Measurements from ENCODE around the gene PI4K2A.
"Not testable (repeated sequence)": the region's sequence is repeated elsewhere in the genome, so short reads cannot be mapped to it uniquely, and the experiment has no call there.

Gene PI4K2A

DNA sequence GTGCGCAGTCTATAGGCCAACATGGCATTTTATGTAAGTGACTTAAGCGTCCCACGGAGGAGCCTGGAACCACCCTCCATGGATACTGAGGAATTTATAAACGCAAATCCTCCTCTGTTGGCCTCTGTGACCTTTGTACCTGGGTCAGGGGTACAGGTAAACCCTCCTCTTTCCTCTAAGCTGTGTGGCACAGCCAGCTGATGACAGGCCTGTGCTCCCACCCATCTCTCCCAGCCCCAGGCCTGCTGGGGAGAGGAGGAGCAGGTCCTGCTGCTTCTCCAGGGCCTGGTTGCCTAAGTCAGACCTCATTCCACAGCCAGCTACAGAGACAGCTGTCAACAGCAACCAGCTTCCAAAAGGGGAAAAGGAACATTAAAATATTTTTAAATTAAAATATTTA is 41.6 kb downstream of the PI4K2A start:
- H3K9ac ChIP-seq (ENCODE audit: low read depth, low read length) = no peak overlapping the region
- H3K4me2 ChIP-seq (ENCODE audit: low read length) = no peak overlapping the region
- peaks cover 30% of the 10 kb centered on the region for H3K4me1 ChIP-seq (ENCODE audit: control insufficient read depth, insufficient read depth, low read length)
- no peak overlapping the region for H3K4me3 ChIP-seq (ENCODE audit: low read length)
- H3K36me3 ChIP-seq (ENCODE audit: insufficient read depth, low read length) = peaks cover 19% of the 10 kb centered on the region
- H3K27me3 ChIP-seq (ENCODE audit: control insufficient read depth, insufficient read depth, low read length) = no peaks in the 10 kb centered on the region
- no peaks in the 10 kb centered on the region for H3K9me3 ChIP-seq (replicated peaks; ENCODE audit: low read length)

DNA sequence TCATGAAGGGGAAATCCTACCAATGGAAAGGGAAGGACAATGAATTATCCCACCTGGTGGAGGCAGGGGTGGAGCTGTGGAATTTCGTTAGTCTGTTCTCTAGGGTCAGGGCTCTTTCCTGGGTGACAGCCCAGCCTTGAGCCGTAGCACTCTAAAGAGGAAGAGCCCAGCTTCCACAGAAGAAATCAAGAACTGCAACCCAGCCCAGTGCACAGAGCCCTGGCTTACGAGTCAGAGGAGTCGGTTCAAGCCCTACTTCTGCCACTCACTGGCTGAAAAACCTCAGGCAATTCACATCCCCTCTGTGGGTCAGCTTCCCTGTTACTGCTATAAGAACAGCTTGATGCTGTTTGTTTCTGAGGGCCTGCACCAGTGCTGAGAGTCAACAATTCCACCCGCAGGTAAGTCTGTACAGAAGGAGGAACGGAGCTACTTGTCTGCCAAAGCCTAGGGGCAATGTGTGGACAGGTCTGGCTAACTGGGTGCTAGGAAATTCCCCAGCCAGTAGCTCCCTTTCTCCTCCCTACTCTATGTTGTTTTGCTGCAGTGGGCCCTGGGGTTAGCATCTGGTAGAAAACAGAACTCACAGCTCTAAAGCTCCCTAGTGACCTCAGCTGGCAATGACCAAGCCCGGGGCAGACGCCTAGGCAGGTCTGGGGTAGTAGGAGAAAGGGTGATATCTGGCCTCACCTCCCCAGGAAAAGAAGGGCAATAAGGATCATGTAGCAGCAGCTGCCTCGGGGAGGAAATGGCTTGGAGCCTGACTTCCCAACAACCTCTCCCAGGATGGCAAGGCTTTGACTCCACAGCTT is 43.3 kb downstream of the PI4K2A start:
- peak overlapping the region; percentile 94 for H3K4me2 ChIP-seq (ENCODE audit: low read length)
- H3K4me3 ChIP-seq (ENCODE audit: low read length) = peak overlapping the region; percentile 52
- H3K4me1 ChIP-seq (ENCODE audit: control insufficient read depth, insufficient read depth, low read length) = peaks cover 44% of the 10 kb centered on the region
- H3K27me3 ChIP-seq (ENCODE audit: control insufficient read depth, insufficient read depth, low read length) = no peaks in the 10 kb centered on the region
- peak overlapping the region; percentile 96 for H3K9ac ChIP-seq (ENCODE audit: low read depth, low read length)
- peaks cover 5% of the 10 kb centered on the region for H3K36me3 ChIP-seq (ENCODE audit: insufficient read depth, low read length)
- H3K9me3 ChIP-seq (replicated peaks; ENCODE audit: low read length) = no peaks in the 10 kb centered on the region

DNA sequence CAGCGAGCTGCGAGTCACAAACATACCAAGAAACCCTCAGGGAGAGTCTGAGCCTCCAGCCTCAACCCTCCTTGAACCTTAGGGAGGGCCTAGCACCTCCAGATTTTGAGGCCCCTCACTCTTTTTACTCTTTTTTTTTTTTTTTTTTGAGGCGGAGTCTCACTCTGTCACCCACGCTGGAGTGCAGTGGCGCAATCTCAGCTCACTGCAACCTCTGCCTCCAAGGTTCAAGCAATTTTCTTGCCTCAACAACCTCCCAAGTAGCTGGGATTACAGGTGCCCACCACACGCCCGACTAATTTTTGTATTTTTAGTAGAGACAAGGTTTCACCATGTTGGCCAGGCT is 43.9 kb downstream of the PI4K2A start:
- H3K27me3 ChIP-seq (ENCODE audit: control insufficient read depth, insufficient read depth, low read length); H3K9me3 ChIP-seq (replicated peaks; ENCODE audit: low read length); H3K36me3 ChIP-seq (ENCODE audit: insufficient read depth, low read length): not testable (repeated sequence)
- Histone ChIP-seq H3K9ac (ENCODE audit: low read depth, low read length) (peak overlapping the region; percentile 96), H3K4me3 (ENCODE audit: low read length) (peak overlapping the region; percentile 92), H3K4me1 (ENCODE audit: control insufficient read depth, insufficient read depth, low read length) (peaks cover 50% of the 10 kb centered on the region), H3K4me2 (ENCODE audit: low read length) (peak overlapping the region; percentile 94)

DNA sequence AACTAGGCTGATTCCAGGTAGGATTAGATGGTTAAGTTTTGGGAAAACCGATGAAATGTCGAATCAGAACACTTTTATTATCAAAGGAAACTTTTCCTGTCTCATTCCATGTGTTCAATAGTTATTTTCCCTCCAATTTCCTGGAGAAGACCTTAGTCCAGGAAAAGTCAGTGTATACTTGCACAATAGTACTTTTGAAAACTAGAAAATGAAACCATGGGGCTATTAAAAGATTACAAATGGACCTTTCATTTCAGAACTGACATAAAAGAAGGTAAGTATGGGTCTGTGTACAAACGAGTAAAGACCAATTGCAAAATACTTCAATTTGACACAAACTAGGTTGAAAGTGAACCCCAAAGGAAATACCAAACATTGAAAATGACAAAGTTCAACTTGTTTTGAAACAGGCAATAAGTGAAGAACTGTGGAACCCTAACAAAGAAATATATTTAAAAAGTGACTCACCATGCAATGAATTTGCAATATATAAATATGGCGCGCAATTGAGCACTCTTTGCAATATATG is 44.5 kb downstream of the PI4K2A start:
- Histone ChIP-seq H3K27me3 (ENCODE audit: control insufficient read depth, insufficient read depth, low read length) (no peaks in the 10 kb centered on the region), H3K4me2 (ENCODE audit: low read length) (peak overlapping the region; percentile 94), H3K36me3 (ENCODE audit: insufficient read depth, low read length) (no peaks in the 10 kb centered on the region), H3K4me3 (ENCODE audit: low read length) (peak overlapping the region; percentile 92), H3K9ac (ENCODE audit: low read depth, low read length) (peak overlapping the region; percentile 96), H3K4me1 (ENCODE audit: control insufficient read depth, insufficient read depth, low read length) (peaks cover 55% of the 10 kb centered on the region), H3K9me3 (replicated peaks; ENCODE audit: low read length) (no peaks in the 10 kb centered on the region)

DNA sequence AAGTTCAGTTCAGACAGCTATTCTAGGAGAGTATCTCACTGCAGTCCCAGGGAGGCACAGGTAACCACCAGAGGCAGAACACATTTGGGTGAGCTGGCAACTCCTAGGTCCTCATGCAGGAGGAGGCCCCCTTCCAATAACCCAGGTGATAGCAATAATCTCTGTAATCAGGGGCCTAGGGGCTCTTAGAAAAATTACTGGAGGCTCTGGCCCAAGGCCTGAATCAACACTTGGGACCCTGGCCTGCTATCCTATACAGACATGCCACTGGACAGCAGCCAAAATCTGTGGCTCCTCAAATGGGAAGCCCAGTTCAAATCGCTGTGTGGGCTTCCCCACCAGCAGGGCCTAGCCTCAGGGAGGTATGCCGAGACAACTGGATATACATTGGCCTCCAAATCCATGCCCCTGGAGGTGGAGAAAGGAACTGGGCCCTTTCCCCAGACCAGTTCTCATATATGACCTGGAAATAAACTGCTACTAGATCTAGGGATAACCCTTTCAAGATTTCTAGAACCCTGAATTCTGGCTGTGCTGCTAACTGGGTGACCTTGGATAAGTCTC is 45.0 kb downstream of the PI4K2A start:
- H3K4me2 ChIP-seq (ENCODE audit: low read length) = peak overlapping the region; percentile 94
- no peaks in the 10 kb centered on the region for H3K9me3 ChIP-seq (replicated peaks; ENCODE audit: low read length)
- H3K9ac ChIP-seq (ENCODE audit: low read depth, low read length) = peak overlapping the region; percentile 96
- H3K4me3 ChIP-seq (ENCODE audit: low read length) = peak overlapping the region; percentile 92
- H3K27me3 ChIP-seq (ENCODE audit: control insufficient read depth, insufficient read depth, low read length) = no peaks in the 10 kb centered on the region
- H3K36me3 ChIP-seq (ENCODE audit: insufficient read depth, low read length) = no peaks in the 10 kb centered on the region
- H3K4me1 ChIP-seq (ENCODE audit: control insufficient read depth, insufficient read depth, low read length) = peaks cover 60% of the 10 kb centered on the region

DNA sequence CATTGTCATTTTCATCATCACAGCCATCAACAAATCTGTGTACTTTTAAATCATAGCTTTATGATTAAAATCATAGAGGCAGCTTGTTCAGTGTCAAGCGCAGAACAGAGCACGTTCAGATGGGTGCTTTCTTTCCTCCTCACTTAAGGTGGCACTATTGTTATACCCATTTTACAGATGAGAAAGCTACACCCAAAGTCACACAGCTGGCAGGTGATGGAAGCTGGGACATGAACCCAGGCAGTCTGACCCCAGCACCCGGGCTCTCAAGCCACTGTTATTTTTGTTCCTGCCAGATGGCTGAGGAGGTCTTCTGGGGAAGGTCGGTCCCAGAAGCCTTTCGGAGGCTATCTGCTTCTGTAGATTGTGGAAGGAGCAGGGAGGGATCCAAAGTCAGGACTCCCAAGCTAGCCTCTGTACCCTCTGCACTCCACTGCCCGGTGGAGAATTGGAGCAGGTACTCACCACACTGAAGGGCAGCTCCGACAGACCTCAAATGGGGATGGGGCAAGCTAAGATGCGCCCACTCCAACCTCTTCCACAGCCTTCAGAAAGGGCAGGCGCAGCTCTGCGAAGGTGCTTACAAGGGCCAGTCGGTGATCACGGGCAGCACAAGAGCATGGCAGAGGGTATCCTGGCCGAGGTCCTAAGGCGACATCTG is 46.0 kb downstream of the PI4K2A start:
- H3K4me1 ChIP-seq (ENCODE audit: control insufficient read depth, insufficient read depth, low read length) = peaks cover 61% of the 10 kb centered on the region
- H3K9ac ChIP-seq (ENCODE audit: low read depth, low read length) = peak overlapping the region; percentile 96
- H3K4me3 ChIP-seq (ENCODE audit: low read length) = peak overlapping the region; percentile 92
- H3K36me3 ChIP-seq (ENCODE audit: insufficient read depth, low read length) = no peaks in the 10 kb centered on the region
- H3K4me2 ChIP-seq (ENCODE audit: low read length) = peak overlapping the region; percentile 94
- H3K9me3 ChIP-seq (replicated peaks; ENCODE audit: low read length) = no peaks in the 10 kb centered on the region
- no peaks in the 10 kb centered on the region for H3K27me3 ChIP-seq (ENCODE audit: control insufficient read depth, insufficient read depth, low read length)

DNA sequence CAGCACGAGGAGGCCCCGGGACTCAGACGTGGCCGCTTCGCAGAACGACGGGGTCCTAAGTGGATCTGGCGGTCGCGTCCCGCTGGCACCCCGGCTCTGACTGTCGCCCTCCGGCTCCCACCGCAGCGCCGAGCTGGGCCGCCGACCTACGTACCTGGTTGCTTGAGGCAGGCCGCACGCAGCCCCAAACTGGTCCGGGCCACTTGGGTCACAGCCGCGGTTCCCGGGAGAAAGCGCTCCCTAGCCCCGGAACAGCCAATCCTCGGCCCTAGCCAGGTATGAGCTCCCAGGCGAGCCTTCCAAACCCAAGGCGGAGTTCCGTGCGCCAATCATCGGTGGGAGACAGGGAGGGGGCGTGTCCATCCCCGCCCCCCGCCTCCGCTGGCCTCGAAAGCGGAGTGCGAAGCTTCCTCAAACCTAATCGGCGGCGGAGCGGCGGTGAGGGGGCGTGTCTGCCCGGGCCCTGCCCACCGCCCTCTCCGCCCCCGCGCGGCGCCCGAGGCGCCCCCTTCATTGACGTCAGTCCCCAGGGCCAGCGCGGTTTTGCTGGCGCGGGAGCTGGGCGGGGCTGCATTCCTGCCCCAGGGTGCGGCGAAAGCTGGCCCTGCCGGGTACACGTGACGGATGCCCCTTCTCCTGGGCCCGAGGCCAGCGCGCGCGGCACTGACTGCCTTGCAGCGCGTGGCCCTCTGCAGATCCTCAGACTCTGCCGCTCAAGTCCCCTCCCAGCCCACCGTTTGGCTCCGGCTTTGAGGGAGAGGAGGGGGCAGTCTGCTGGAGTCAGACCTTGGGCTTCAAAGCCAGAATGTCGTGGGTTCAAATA is 46.7 kb downstream of the PI4K2A start, which contains the start of gene AVPI1:
TSS of gene AVPI1 (minus strand) at position 280 of the 823 bp plus-strand sequence. CDS start 7,336 bp downstream, outside the sequence.
- peak within 1 kb of the TSS; percentile 94 for H3K4me2 ChIP-seq (ENCODE audit: low read length)
- H3K36me3 ChIP-seq (ENCODE audit: insufficient read depth, low read length) = no peaks in the 10 kb centered on the region
- peak within 1 kb of the TSS; percentile 96 for H3K9ac ChIP-seq (ENCODE audit: low read depth, low read length)
- H3K4me1 ChIP-seq (ENCODE audit: control insufficient read depth, insufficient read depth, low read length) = peaks cover 61% of the 10 kb centered on the region
- no peaks in the 10 kb centered on the region for H3K9me3 ChIP-seq (replicated peaks; ENCODE audit: low read length)
- peak within 1 kb of the TSS; percentile 92 for H3K4me3 ChIP-seq (ENCODE audit: low read length)
- no peaks in the 10 kb centered on the region for H3K27me3 ChIP-seq (ENCODE audit: control insufficient read depth, insufficient read depth, low read length)

DNA sequence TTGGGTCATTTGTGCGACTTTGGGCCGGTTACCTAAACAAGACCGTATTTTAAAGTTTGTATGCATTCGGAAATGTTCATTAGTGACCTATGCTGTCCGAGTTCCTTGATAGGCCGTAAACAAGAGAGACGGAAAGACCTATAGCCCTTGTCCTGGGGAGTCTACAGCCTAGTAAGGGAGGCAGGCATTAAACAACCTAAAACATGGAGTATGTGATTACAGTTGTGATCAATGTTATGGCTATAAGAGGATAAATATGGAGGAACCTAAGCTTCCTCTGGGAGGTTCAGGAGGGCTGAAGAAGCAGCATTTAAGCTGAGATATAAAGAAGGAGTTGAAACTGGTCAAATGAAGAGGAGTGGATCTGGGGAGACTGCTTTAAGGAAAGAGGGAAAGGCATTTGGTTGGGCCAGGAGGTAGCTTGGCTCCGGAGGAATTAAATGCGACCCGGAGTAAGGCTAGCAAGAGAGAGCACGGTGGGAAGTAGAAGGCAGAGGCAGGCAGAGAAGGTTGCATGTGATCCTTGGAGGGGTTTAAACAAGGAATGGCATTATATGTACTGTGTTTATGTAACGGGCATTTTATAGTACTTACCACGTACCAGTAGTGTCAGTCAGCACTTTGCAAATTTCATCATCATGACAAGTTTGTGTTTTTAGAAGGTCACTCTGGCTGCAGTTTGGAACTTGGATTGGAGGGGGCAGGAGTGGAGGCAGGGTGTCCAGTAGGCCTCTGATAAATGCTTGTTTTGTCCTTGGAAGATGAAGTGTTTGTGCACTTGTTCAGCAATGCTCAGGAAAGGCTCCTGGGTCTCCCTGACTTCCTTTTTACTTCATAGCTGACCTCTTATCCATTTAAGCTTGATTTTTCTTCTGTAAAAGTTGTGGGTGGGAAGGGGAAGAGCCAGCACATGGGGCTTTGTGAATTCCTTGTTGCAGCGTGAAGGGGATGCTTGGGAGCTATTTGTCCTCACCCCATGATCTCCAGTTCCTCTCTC is 47.6 kb downstream of the PI4K2A start:
- peak overlapping the region; percentile 69 for H3K4me2 ChIP-seq (ENCODE audit: low read length)
- no peaks in the 10 kb centered on the region for H3K27me3 ChIP-seq (ENCODE audit: control insufficient read depth, insufficient read depth, low read length)
- peak overlapping the region; percentile 81 for H3K9ac ChIP-seq (ENCODE audit: low read depth, low read length)
- no peaks in the 10 kb centered on the region for H3K9me3 ChIP-seq (replicated peaks; ENCODE audit: low read length)
- H3K4me1 ChIP-seq (ENCODE audit: control insufficient read depth, insufficient read depth, low read length) = peaks cover 61% of the 10 kb centered on the region
- H3K36me3 ChIP-seq (ENCODE audit: insufficient read depth, low read length) = no peaks in the 10 kb centered on the region
- peak overlapping the region; percentile 92 for H3K4me3 ChIP-seq (ENCODE audit: low read length)

DNA sequence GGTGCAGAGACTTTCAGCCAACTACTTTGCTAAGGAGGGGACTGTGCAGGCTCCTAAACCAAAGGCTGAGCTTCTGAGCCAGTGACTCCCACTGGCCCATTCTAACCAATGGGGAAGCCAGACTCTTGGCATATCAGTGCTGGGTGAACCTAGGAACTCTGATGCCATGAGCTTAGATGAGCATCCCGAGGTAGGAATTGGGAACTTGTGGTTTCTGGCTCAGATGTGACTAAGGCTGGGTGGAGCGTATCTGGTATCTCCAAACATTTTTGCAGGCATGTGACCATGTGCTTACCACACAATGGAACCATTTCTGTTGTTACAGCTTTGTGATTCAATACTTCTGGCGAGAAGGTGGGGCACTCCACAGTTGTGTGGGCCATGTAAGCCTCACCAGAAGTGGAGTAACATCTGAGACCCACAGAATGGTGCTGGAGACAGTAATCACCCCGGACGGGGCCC is 49.1 kb downstream of the PI4K2A start:
- H3K9me3 ChIP-seq (replicated peaks; ENCODE audit: low read length) = no peaks in the 10 kb centered on the region
- peak overlapping the region; percentile 29 for H3K4me2 ChIP-seq (ENCODE audit: low read length)
- peak overlapping the region; percentile 81 for H3K9ac ChIP-seq (ENCODE audit: low read depth, low read length)
- no peaks in the 10 kb centered on the region for H3K36me3 ChIP-seq (ENCODE audit: insufficient read depth, low read length)
- H3K4me1 ChIP-seq (ENCODE audit: control insufficient read depth, insufficient read depth, low read length) = peaks cover 48% of the 10 kb centered on the region
- H3K4me3 ChIP-seq (ENCODE audit: low read length) = no peak overlapping the region
- no peaks in the 10 kb centered on the region for H3K27me3 ChIP-seq (ENCODE audit: control insufficient read depth, insufficient read depth, low read length)

DNA sequence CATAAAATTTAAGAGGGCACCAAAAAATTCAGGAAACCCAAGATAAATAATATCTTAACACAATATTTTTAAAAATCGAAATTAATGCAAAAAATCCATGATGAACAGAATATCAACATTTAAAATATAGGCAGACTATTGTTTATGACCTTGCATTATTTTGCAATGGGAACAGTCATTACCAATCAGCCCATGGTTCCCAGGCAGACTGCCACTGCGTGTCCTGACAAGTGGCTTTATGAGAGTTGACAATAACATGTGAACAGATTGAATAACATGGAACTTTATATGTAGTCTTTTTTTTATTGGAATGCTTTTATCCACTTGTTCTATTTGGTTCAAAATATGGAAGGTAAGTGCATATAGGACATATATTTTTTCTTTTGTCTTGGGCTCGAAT is 49.7 kb downstream of the PI4K2A start:
- H3K27me3 ChIP-seq (ENCODE audit: control insufficient read depth, insufficient read depth, low read length) = no peaks in the 10 kb centered on the region
- peaks cover 43% of the 10 kb centered on the region for H3K4me1 ChIP-seq (ENCODE audit: control insufficient read depth, insufficient read depth, low read length)
- no peaks in the 10 kb centered on the region for H3K9me3 ChIP-seq (replicated peaks; ENCODE audit: low read length)
- H3K4me2 ChIP-seq (ENCODE audit: low read length) = peak overlapping the region; percentile 29
- no peak overlapping the region for H3K4me3 ChIP-seq (ENCODE audit: low read length)
- H3K9ac ChIP-seq (ENCODE audit: low read depth, low read length) = peak overlapping the region; percentile 56
- H3K36me3 ChIP-seq (ENCODE audit: insufficient read depth, low read length) = no peaks in the 10 kb centered on the region

All from skeletal muscle satellite cell (primary cell).